GM13977 (cell line): Measurements from ENCODE around the gene ACAD10.

Experiments used
- DNase-seq: peaks from one replicate; pipeline ENCODE4 v3.0.0; 2012; ENCODE audit warnings: low spot score
- CTCF ChIP-seq: IDR thresholded peaks from 2 replicates; pipeline ENCODE4 v1.5.1; 2012; ENCODE audit warnings: mild to moderate bottlenecking, control low read depth; ENCODE audit not compliant: insufficient read depth; ENCODE audit errors: extremely low read depth, missing control alignments
- in situ Hi-C: fragments of 300-500 bp; cut with MboI; formaldehyde crosslinking; loops from one replicate; pipeline ENCODE4 v1.12.0; 2022; ENCODE audit warnings: low sequenced_read_pairs, low pct_unique_long_range_greater_than_20kb, mixed read lengths, inconsistent platforms; ENCODE audit not compliant: unreplicated experiment

ACAD10 gene

GRCh38 chr12:111685811-111686573, at the start of gene ACAD10, which contains the start of gene BRAP:
Gene ACAD10, plus strand, starts transcription at chr12:111686053. Its CDS starts 6,657 bp downstream, at chr12:111692710.
Gene BRAP, minus strand, starts transcription at chr12:111685956. Its CDS starts 164 bp downstream, at chr12:111685792.
- in situ Hi-C loops = no loop called here
- DNase-seq = peak; percentile 98
- TF ChIP-seq CTCF = no peak

GRCh38 chr12:111636209-111636945, 49.5 kb upstream of the ACAD10 start:
- in situ Hi-C loops = no loop called here
- no peak for DNase-seq
- no peak for TF ChIP-seq CTCF

- DNase-seq = no peak
- no peak for TF ChIP-seq CTCF
- in situ Hi-C loops = no loop called here
Observed at GRCh38 chr12:111638556-111638955, 47.3 kb upstream of the ACAD10 start.

- no peak for TF ChIP-seq CTCF
- no peak for DNase-seq
- in situ Hi-C loops = no loop called here
Observed at GRCh38 chr12:111640506-111640905, 45.3 kb upstream of the ACAD10 start.

GRCh38 chr12:111642681-111643426, 43.0 kb upstream of the ACAD10 start:
- in situ Hi-C loops = no loop called here
- no peak for TF ChIP-seq CTCF
- no peak for DNase-seq

GRCh38 chr12:111643427-111643826, 42.4 kb upstream of the ACAD10 start:
- no peak for DNase-seq
- no peak for TF ChIP-seq CTCF
- in situ Hi-C loops = no loop called here
